Adrenal gland (tissue), 12 donors: ENCODE measurements around the gene METTL1. TPM values are rescaled to one million over a fixed set of nuclear protein-coding genes. Genes with fewer than 3 reads are reported as not detected.

Source experiments
- DNase-seq, 7 donors: peaks; one replicate each; pipeline ENCODE4 v3.0.0-alpha.2; 2019 to 2020
- H3K27ac ChIP-seq, 5 donors: fragments of 200-600 bp; sonication (generic) in 4 of 5; 1 replicate in 3 of 5; 2 replicates in 2 of 5; pipeline versions ENCODE4 v1.5.1 to v1.8.0; 2016 to 2020; ENCODE audit warnings: mild to moderate bottlenecking in 1 of 5
- H3K27me3 ChIP-seq: fragments of 200-600 bp; 2 replicates; pipeline ENCODE4 v1.8.0; 2021
- H3K36me3 ChIP-seq, 2 donors: fragments of 200-600 bp; replicated peaks in 1 of 2; 1 replicate in 1 of 2; 2 replicates in 1 of 2; pipeline versions ENCODE4 v1.5.1 to v1.8.0; 2018 to 2022
- H3K4me1 ChIP-seq, 2 donors: fragments of 200-600 bp; replicated peaks in 1 of 2; 1 replicate in 1 of 2; 2 replicates in 1 of 2; pipeline versions ENCODE4 v1.5.1 to v1.8.0; 2018 to 2021
- H3K4me3 ChIP-seq, 4 donors: fragments of 200-600 bp; sonication (generic) in 3 of 4; one replicate each; pipeline ENCODE4 v1.5.1; 2016 to 2018
- H3K9me3 ChIP-seq, 3 donors: fragments of 200-600 bp; sonication (generic) in 1 of 3; replicated peaks in 1 of 3; 1 replicate in 2 of 3; 2 replicates in 1 of 3; pipeline versions ENCODE4 v1.5.1 to v1.8.0; 2016 to 2021
- POLR2A ChIP-seq, 2 donors: fragments of 450-650 bp; IDR thresholded peaks; one replicate each; pipeline ENCODE4 v1.6.1; 2017; ENCODE audit warnings: antibody characterized with exemption in 2 of 2, mild to moderate bottlenecking in 2 of 2, moderate library complexity in 1 of 2
- WGBS, 4 donors: extraction: QIAGEN DNeasy Blood & Tissue Kit in 2 of 4; methylation state at CpG; one replicate each; pipeline versions ENCODE4 v1.1.5 to v1.1.7; 2013 to 2017; 5-methylcytosine and 5-hydroxymethylcytosine counted together
- intact Hi-C, 2 donors: fragments of 100-400 bp; cut with DNase I; formaldehyde crosslinking; loops; one replicate each; pipeline versions ENCODE4 v1.14.1 to v1.15.0; 2022 to 2023
- polyA plus RNA-seq, 3 donors: library from polyadenylated mRNA; stranded (reverse); fragments of 200-250 nt in 2 of 3; fragments of 350-450 nt in 1 of 3; fragmentation: Illumina TruSeq in 1 of 3; extraction: RNeasy Lipid Tissue Mini Kit (QIAGEN cat#74804) in 1 of 3; gene quantifications; one replicate each; pipeline ENCODE4 v1.2.3, GENCODE V29; 2013 to 2014
- total RNA-seq, 9 donors: library from RNA; depleted of rRNA in 4 of 9; stranded (reverse); fragments of >200 nt in 4 of 9; fragments of 120-200 nt in 1 of 9; fragmentation: NEBNext Ultra II Directional in 1 of 9; extraction: Animal tissue kit (Norgen Biotek cat#: 25700) in 1 of 9; gene quantifications; one replicate each; pipeline versions ENCODE4 v1.1.0 to v1.2.4, GENCODE V29; 2013 to 2023
- TF ChIP-seq, protein P1 (sequence below), 6 experiments: fragments of 450-650 bp in 4 of 6; fragments of 200-600 bp in 2 of 6; sonication (generic) in 1 of 6; IDR thresholded peaks; 1 replicate in 5 of 6; 2 replicates in 1 of 6; pipeline versions ENCODE4 v1.5.1 to v1.8.0; 2016 to 2021; ENCODE audit warnings: antibody characterized with exemption in 6 of 6, mild to moderate bottlenecking in 2 of 6, moderate library complexity in 1 of 6
- donor health status: healthy with polysubstance abuse.
- donor health status: Bipolar disorder and iron deficiency.
- donor health status: DM: yes; HTN: yes; CAD: no.
- donor health status: DM: no; HTN: no; CAD: no.
- donor health status: DM: no; HTN: no; CAD: no.
- donor health status: DM: yes; HTN: yes; CAD: no.

Gene METTL1
- total and polyA plus RNA-seq, 12 donors = 4.7 to 87.8 (median 28.0) TPM

DNA sequence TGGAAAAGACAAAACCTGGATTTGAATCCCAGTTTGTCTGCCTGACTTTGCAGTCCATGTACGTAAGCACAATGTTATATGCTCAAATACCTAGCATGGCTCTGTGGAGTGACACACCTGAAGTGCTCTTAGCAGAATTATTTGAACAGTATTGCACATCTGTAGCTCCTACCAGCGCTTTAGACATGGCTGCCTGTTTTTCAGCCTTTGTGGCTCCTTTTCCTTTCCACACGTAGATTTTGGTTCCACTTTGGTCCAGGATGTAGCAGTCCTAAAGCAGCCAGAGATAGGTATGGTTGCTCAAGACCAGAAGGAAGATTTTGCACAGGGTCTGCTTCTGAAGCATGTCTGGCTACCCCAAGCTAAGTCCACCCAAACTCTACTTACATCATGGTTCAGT lies 37.5 kb upstream of the METTL1 start:
- H3K36me3 ChIP-seq = peaks cover 0 to 81% of the 10 kb centered on the region in 2 donors
- intact Hi-C loops = no loop called here
- peaks cover 0 to 1% of the 10 kb centered on the region in 2 donors for H3K4me1 ChIP-seq

DNA sequence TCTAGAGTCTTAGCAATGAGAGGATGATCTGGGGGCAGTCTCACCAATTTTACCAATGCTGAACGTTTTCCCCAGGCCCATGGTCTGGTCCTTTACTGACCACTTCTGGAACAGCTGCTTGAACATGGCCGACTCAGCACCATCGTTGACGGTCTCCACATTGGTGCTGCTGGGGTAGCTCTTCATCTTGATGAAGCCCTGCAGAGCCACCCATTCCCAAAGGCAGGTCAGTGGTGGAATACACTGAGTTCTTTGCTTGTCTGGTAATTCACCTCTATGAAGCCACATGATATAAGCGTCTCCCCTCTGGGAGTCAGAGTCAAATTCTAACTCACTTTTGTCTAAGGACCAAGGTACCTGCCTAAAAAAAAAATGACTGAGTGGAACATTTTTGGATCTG lies 36.4 kb upstream of the METTL1 start:
- H3K36me3 ChIP-seq = peaks cover 0 to 86% of the 10 kb centered on the region in 2 donors
- H3K4me1 ChIP-seq = no peaks in the 10 kb centered on the region
- no peak for TF ChIP-seq POLR2A (IDR thresholded peaks at IDR 0.05)
- TF ChIP-seq, protein P1, sequence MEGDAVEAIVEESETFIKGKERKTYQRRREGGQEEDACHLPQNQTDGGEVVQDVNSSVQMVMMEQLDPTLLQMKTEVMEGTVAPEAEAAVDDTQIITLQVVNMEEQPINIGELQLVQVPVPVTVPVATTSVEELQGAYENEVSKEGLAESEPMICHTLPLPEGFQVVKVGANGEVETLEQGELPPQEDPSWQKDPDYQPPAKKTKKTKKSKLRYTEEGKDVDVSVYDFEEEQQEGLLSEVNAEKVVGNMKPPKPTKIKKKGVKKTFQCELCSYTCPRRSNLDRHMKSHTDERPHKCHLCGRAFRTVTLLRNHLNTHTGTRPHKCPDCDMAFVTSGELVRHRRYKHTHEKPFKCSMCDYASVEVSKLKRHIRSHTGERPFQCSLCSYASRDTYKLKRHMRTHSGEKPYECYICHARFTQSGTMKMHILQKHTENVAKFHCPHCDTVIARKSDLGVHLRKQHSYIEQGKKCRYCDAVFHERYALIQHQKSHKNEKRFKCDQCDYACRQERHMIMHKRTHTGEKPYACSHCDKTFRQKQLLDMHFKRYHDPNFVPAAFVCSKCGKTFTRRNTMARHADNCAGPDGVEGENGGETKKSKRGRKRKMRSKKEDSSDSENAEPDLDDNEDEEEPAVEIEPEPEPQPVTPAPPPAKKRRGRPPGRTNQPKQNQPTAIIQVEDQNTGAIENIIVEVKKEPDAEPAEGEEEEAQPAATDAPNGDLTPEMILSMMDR (IDR thresholded peaks at IDR 0.05) = no peak
- no peaks in the 10 kb centered on the region for H3K9me3 ChIP-seq
- intact Hi-C loops = no loop called here
- H3K27ac ChIP-seq = no peak overlapping the region
- 80 to 91% (median 87%) methylated on average over 3 to 5 of the region's 5 CpGs for WGBS, 4 donors
- no peaks in the 10 kb centered on the region for H3K27me3 ChIP-seq
- no peak for DNase-seq
- H3K4me3 ChIP-seq = no peak overlapping the region

More for the DNA sequence above, 37.5 kb upstream of the METTL1 start:
- 88 to 97% (median 95%) methylated on average over 3 of the region's 3 CpGs for WGBS, 4 donors
- TF ChIP-seq, protein P1 (IDR thresholded peaks at IDR 0.05) = no peak
- TF ChIP-seq POLR2A (IDR thresholded peaks at IDR 0.05) = no peak
- no peak overlapping the region for H3K27ac ChIP-seq
- H3K9me3 ChIP-seq = no peaks in the 10 kb centered on the region
- DNase-seq = no peak
- H3K27me3 ChIP-seq = no peaks in the 10 kb centered on the region
- no peak overlapping the region for H3K4me3 ChIP-seq

DNA sequence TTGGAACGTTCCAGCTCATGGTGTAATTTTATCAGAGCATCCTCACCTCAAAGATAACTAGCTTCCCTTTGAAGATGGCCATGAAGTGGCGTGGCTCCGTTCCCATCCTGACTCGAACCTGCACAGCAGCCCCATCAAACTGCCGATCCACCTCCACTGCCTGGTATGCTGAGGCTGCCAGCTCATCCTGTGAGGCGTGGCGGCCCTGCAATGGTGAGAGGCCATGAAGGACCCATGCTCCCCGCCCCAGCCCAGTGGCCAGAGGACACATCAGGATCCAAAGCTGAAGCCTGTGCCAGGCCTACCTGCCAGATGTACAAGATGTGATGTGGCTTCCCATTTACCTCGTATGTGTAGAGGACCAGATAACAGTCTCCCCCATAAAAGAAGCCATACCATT lies 35.4 kb upstream of the METTL1 start:
- Histone ChIP-seq H3K36me3 (peaks cover 0 to 90% of the 10 kb centered on the region in 2 donors), H3K27me3 (no peaks in the 10 kb centered on the region), H3K4me1 (no peaks in the 10 kb centered on the region), H3K27ac (no peak overlapping the region), H3K9me3 (no peaks in the 10 kb centered on the region), H3K4me3 (no peak overlapping the region)
- TF ChIP-seq, protein P1 (IDR thresholded peaks at IDR 0.05) = no peak
- TF ChIP-seq POLR2A (IDR thresholded peaks at IDR 0.05) = no peak
- 78 to 90% (median 87%) methylated on average over 3 to 9 of the region's 9 CpGs for WGBS, 4 donors
- intact Hi-C loops = no loop called here
- no peak for DNase-seq

DNA sequence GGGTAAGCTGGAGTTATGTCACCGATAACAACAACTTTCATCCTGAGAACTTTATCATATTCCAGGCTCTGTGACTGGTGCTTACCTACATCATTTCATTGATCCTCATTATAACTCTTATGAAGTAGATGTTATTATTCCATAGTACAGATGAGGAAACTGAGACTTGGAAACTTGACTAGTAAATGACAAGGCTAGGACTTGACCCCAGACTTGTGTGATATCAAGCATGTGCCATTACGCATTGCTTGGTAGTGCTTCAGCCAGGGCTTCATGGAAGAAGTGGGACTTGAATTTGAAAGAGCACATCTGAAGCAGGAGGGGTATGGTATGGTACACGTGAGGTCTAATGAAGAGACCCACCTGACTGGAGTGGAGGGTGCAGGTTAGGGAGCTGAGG lies 34.8 kb upstream of the METTL1 start:
- intact Hi-C loops = no loop called here

More for the DNA sequence above, 34.8 kb upstream of the METTL1 start:
- DNase-seq = no peak
- no peak overlapping the region for H3K4me3 ChIP-seq
- no peaks in the 10 kb centered on the region for H3K4me1 ChIP-seq
- no peaks in the 10 kb centered on the region for H3K9me3 ChIP-seq
- WGBS, 4 donors = 96 to 98% (median 97%) methylated on average over 3 of the region's 3 CpGs
- no peak overlapping the region for H3K27ac ChIP-seq
- TF ChIP-seq, protein P1 (IDR thresholded peaks at IDR 0.05) = no peak
- TF ChIP-seq POLR2A (IDR thresholded peaks at IDR 0.05) = no peak
- H3K36me3 ChIP-seq = peaks cover 0 to 94% of the 10 kb centered on the region in 2 donors
- no peaks in the 10 kb centered on the region for H3K27me3 ChIP-seq
